Natural killer cell (primary cell): ENCODE results near the gene MAN1C1. TPM values are rescaled to one million over a fixed set of nuclear protein-coding genes. Genes with fewer than 3 reads are reported as not detected.
A peak's percentile ranks its signal among the peaks of the same experiment; 100 is the strongest.

ENCODE experiments used
- ATAC-seq, 3 donors: fragments of 150-1000 bp in 2 of 3; fragments of 200-7000 bp in 1 of 3; cut with Tn5 transposase; 1 replicate in 1 of 3; 2 replicates in 2 of 3; pipeline ENCODE4 v1.10.0; 2021; ENCODE audit warnings: mild to moderate bottlenecking in 2 of 3, moderate library complexity in 2 of 3
- DNase-seq, 2 donors: peaks; one replicate each; pipeline versions ENCODE4 v3.0.0 to v3.0.0-alpha.2; 2013 to 2021; ENCODE audit warnings: mixed read lengths in 1 of 2
- H3K27ac ChIP-seq: one replicate; pipeline ENCODE4 v1.5.1; 2013; ENCODE audit warnings: mild to moderate bottlenecking, low read length
- H3K27me3 ChIP-seq: one replicate; pipeline ENCODE4 v1.6.1; 2013; ENCODE audit warnings: low read length; ENCODE audit not compliant: control insufficient read depth, insufficient read depth
- H3K36me3 ChIP-seq: one replicate; pipeline ENCODE4 v1.6.1; 2013; ENCODE audit warnings: low read length; ENCODE audit not compliant: control insufficient read depth, insufficient read depth
- H3K4me1 ChIP-seq: one replicate; pipeline ENCODE4 v1.6.1; 2013; ENCODE audit warnings: low read length; ENCODE audit not compliant: control insufficient read depth, insufficient read depth
- H3K4me3 ChIP-seq: one replicate; pipeline ENCODE4 v1.5.1; 2013; ENCODE audit warnings: low read length
- H3K9me3 ChIP-seq: one replicate; pipeline ENCODE4 v1.6.1; 2013; ENCODE audit warnings: low read length; ENCODE audit not compliant: control insufficient read depth, insufficient read depth
- H3K27ac Mint-ChIP-seq, 2 donors: one replicate each; pipeline ENCODE4 v1.8.0; 2022; ENCODE audit warnings: mild to moderate bottlenecking in 2 of 2, mixed read lengths in 2 of 2, moderate library complexity in 1 of 2
- H3K27me3 Mint-ChIP-seq, 2 donors: one replicate each; pipeline ENCODE4 v1.8.0; 2022; ENCODE audit warnings: low read depth in 2 of 2, mixed read lengths in 2 of 2
- H3K36me3 Mint-ChIP-seq: one replicate; pipeline ENCODE4 v1.8.0; 2022; ENCODE audit warnings: mixed read lengths
- H3K4me1 Mint-ChIP-seq, 2 donors: one replicate each; pipeline ENCODE4 v1.8.0; 2022; ENCODE audit warnings: mixed read lengths in 2 of 2
- H3K4me3 Mint-ChIP-seq: one replicate; pipeline ENCODE4 v1.8.0; 2022; ENCODE audit warnings: mild to moderate bottlenecking, moderate library complexity, mixed read lengths
- H3K9me3 Mint-ChIP-seq, 2 donors: one replicate each; pipeline ENCODE4 v1.8.0; 2022; ENCODE audit warnings: mixed read lengths in 2 of 2
- WGBS: methylation state at CpG from one replicate; pipeline ENCODE4 v1.1.7; 2013; ENCODE audit warnings: missing lambda C conversion rate; ENCODE audit not compliant: insufficient coverage; 5-methylcytosine and 5-hydroxymethylcytosine counted together
- intact Hi-C: fragments of 100-400 bp; cut with micrococcal nuclease; formaldehyde crosslinking; loops from one replicate; pipeline ENCODE4 v1.14.2; 2022
- total RNA-seq, 4 donors: library from RNA; stranded (reverse); fragments of 120-200 nt in 1 of 4; gene quantifications; one replicate each; pipeline versions ENCODE4 v1.2.3 to v1.2.4, GENCODE V29; 2013 to 2022
- TF ChIP-seq, protein P1 (sequence below): fragments of 200-600 bp; IDR thresholded peaks from one replicate; pipeline ENCODE4 v1.8.0; 2022; ENCODE audit warnings: antibody characterized with exemption

MAN1C1 gene
- total RNA-seq, 3 donors from 2014 or later (not counting 1 experiment from before 2014, with no cell fraction given), result 3.6 to 7.5 (median 7.1) TPM

DNA sequence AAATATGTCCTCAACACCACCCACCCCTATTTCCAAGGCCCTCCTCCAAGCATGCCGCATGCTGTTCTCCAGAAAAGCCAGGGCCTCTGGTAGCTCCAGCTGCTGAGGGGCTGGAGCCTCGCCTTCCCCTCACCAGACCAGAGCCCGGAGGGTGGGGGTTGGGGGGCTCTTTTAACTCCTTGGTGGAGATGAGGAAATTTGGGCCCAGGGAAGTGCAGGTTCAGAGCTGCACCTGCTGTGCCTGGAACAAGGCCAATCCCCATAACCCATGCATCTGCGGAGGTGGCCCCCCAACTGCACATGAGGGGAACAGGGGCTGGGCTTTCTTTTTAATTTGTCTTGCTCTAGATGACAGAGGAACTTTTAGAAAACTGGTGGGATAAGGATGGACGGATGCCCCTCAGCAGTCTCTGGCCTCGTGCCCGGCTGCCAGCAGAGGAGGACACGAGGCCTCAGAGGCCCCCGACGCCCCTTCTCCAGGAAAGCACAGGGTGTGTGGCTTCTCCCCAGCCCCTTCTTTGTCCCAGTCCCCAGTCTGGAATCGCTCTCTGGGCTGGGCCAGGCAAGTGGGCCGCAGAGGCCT, 182.9 kb downstream of the MAN1C1 start:
- DNase-seq, result peak in 1 of 2 donors; percentile 24
- Histone ChIP-seq H3K27ac (peak overlapping the region; percentile 33), H3K9me3 (no peaks in the 10 kb centered on the region), H3K36me3 (no peaks in the 10 kb centered on the region), H3K27me3 (no peaks in the 10 kb centered on the region), H3K4me3 (peak overlapping the region; percentile 43), H3K4me1 (peaks cover 36% of the 10 kb centered on the region)
- intact Hi-C loops, result loop anchor here (10.0 kb wide), 1 partner anchor 185 kb away; the partner anchor contains the start of gene MAN1C1
- Mint-ChIP-seq H3K36me3 (no peaks in the 10 kb centered on the region), H3K4me3 (peak overlapping the region; percentile 82), H3K27me3 (peaks cover 0 to 3% of the 10 kb centered on the region in 2 donors), H3K4me1 (peaks cover 14 to 30% of the 10 kb centered on the region in 2 donors), H3K27ac (peak overlapping the region in 1 of 2 donors; percentile 64), H3K9me3 (no peaks in the 10 kb centered on the region)
- ATAC-seq, result no peak
- WGBS, result 47% methylated on average over 12 of the region's 12 CpGs
- TF ChIP-seq, protein P1, sequence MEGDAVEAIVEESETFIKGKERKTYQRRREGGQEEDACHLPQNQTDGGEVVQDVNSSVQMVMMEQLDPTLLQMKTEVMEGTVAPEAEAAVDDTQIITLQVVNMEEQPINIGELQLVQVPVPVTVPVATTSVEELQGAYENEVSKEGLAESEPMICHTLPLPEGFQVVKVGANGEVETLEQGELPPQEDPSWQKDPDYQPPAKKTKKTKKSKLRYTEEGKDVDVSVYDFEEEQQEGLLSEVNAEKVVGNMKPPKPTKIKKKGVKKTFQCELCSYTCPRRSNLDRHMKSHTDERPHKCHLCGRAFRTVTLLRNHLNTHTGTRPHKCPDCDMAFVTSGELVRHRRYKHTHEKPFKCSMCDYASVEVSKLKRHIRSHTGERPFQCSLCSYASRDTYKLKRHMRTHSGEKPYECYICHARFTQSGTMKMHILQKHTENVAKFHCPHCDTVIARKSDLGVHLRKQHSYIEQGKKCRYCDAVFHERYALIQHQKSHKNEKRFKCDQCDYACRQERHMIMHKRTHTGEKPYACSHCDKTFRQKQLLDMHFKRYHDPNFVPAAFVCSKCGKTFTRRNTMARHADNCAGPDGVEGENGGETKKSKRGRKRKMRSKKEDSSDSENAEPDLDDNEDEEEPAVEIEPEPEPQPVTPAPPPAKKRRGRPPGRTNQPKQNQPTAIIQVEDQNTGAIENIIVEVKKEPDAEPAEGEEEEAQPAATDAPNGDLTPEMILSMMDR, result no peak

DNA sequence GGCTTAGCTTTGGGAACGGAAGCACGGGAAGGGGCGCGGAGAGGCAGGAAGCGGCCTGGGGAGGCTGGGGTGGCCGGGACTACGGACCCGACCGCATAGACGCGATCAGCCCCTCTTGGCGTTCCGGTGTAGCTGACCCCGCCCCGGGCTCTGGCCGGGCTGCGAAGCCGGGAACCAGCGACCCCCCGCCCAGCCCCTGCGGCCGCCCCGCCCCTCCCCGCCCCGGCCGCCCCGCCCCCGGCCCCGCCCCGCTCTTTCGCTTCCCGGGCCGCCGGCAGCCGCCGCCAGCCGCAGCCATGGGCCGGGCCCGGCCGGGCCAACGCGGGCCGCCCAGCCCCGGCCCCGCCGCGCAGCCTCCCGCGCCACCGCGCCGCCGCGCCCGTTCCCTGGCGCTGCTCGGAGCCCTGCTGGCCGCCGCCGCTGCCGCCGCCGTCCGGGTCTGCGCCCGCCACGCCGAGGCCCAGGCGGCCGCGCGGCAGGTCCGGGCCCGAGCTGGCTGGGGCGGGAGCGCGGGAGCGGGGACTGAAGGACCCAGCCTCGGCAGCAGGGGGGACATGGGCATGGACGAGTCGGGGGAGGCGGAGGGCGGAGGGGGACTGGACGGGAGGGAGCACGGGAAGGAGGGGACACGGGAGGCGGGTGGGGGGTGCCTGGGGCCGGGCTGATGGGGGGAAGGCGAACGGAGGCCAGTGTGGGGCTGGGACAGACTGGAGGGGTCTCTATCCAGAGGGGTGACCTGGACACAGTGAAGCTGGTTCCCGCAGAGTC, 183.5 kb downstream of the MAN1C1 start, which contains the start of gene SELENON:
Gene SELENON (plus strand): TSS at position 259 of the 768 bp plus-strand sequence. CDS start 38 bp downstream, at position 297.
- TF ChIP-seq, protein P1, result no peak
- Histone ChIP-seq H3K27me3 (no peaks in the 10 kb centered on the region), H3K27ac (peak within 1 kb of the TSS; percentile 33), H3K4me1 (peaks cover 36% of the 10 kb centered on the region), H3K9me3 (no peaks in the 10 kb centered on the region), H3K4me3 (peak within 1 kb of the TSS; percentile 43), H3K36me3 (no peaks in the 10 kb centered on the region)
- H3K4me1 Mint-ChIP-seq, result peaks cover 14 to 30% of the 10 kb centered on the region in 2 donors
- H3K9me3 Mint-ChIP-seq, result no peaks in the 10 kb centered on the region
- DNase-seq (peak in 1 of 2 donors; percentile 60), ATAC-seq (peak; percentile 67 to 74 (median 74))
- WGBS, result under 1% methylated on average over 91 of the region's 91 CpGs
- H3K36me3 Mint-ChIP-seq, result no peaks in the 10 kb centered on the region
- peak within 1 kb of the TSS in 1 of 2 donors; percentile 68 for H3K27ac Mint-ChIP-seq
- H3K4me3 Mint-ChIP-seq, result peak within 1 kb of the TSS; percentile 86
- intact Hi-C loops, result loop anchor here (10.0 kb wide), 1 partner anchor 185 kb away; the partner anchor contains the start of gene MAN1C1
- peaks cover 0 to 3% of the 10 kb centered on the region in 2 donors for H3K27me3 Mint-ChIP-seq

DNA sequence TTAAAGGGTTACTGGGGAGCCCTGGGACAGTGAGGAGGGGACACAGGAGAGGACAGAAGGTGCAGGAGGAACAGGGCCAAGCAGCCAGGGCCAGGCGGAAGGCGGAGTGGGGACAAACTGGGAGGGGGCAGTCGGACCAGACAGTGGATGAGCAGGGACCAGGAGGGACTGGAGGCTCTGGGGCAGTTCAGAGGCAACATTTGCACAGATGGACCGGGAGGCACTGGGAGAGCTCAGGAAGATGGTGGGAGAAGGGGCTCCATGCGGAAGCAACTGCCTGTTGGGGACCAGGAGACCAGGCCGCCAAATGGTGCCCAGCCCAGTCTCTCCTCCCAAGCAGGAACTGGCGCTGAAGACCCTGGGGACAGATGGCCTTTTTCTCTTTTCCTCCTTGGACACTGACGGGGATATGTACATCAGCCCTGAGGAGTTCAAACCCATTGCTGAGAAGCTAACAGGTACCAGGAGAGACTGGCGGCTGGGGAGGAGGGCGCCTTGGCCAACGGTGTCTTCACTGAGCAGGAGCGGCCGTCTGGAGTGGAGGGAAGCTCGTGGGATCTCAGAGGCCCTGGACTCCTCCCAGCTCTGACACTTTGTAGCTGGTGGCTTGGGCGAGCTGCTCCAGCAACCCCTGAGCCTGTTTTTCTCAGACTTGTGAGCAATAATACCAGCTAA, 184.2 kb downstream of the MAN1C1 start:
- H3K27ac ChIP-seq, result no peak overlapping the region
- H3K4me3 Mint-ChIP-seq, result peak overlapping the region; percentile 86
- 77% methylated on average over 15 of the region's 15 CpGs for WGBS
- H3K36me3 Mint-ChIP-seq, result no peaks in the 10 kb centered on the region
- H3K36me3 ChIP-seq, result no peaks in the 10 kb centered on the region
- DNase-seq (no peak), ATAC-seq (peak in 2 of 3 donors; percentile 3 to 4)
- peak overlapping the region in 1 of 2 donors; percentile 68 for H3K27ac Mint-ChIP-seq
- H3K4me1 Mint-ChIP-seq, result peaks cover 14 to 30% of the 10 kb centered on the region in 2 donors
- peak overlapping the region; percentile 32 for H3K4me3 ChIP-seq
- TF ChIP-seq, protein P1, result no peak
- H3K9me3 ChIP-seq, result no peaks in the 10 kb centered on the region
- H3K4me1 ChIP-seq, result peaks cover 36% of the 10 kb centered on the region
- H3K27me3 ChIP-seq, result no peaks in the 10 kb centered on the region
- intact Hi-C loops, result no loop called here
- no peaks in the 10 kb centered on the region for H3K9me3 Mint-ChIP-seq
- peaks cover 0 to 3% of the 10 kb centered on the region in 2 donors for H3K27me3 Mint-ChIP-seq
